Activated CD4-positive, CD25-positive, alpha-beta regulatory T cell treated with anti-CD3 and anti-CD28 coated beads, Interleukin-2, amount 50 U/mL, for 72 hours (primary cell): ENCODE results near the gene CIPC.

Source experiments
- DNase-seq: peaks from one replicate; pipeline ENCODE4 v3.0.0; 2021

Gene CIPC

GRCh38 chr14:77071938-77072388 lies 26.1 kb upstream of the CIPC start:
- no peak for DNase-seq

DNA sequence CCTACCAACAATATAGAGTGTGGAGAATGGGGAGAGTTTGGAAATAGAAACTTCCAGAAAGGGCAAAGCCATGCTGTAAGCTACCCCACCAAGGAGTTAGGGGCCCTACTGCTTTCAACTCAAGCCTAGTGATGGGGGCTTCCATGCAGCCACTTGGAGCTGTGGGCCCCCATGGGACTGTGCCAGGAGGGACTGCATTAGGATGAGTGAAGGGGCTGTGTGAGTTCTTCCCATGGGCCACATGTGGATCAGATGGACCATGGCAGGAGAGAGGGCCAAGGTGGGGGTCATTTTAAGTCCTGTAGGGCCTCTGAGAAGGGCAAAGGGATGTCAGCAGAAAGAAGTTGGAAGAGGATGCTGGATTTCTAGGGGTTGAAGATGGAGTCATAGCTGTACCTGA lies 23.1 kb upstream of the CIPC start:
- DNase-seq: no peak

DNA sequence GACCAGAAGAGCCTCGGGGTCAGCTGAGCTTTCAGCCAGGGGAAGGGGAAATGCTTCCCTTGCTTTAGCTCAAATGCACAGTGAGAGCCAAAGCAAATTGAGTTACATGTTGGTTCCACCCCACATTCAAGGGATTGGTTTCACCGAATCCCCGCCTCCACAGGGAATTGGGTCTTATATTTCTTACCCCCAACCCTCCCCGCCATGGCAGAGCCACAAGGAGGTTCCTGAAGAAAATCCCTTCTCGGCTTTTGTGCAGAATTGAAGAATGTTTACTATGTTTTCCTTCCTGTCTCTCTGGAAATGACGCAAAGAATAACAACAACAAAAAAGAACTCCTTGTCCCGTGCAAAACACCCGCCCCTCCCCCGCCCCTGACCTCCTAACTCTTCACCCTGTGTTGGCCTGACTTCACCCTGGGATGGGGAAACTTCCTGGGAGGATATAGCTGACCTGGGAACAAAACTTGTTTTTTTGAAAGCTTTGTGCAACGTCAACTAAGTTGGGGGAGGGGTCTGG lies 21.9 kb upstream of the CIPC start:
- DNase-seq: no peak

DNA sequence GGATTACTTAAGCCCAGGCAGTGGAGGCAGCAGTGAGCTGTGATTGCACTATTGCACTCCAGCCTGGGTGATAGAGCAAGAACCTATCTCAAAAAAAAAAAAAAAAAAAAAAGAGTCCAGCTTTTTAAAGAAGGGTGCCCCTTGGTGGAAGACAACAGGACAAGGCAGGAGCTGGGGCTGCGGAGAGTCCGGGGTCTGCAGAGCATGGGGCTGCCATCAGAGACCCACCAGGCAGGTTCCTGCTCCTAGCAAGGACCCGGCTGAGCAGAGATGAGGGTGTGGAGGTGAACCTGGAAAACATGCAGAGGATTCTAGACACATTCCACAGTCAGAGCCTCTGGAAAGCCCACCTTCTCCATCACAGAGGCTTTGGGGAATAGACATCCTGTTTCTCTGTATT lies 21.0 kb upstream of the CIPC start:
- no peak for DNase-seq

DNA sequence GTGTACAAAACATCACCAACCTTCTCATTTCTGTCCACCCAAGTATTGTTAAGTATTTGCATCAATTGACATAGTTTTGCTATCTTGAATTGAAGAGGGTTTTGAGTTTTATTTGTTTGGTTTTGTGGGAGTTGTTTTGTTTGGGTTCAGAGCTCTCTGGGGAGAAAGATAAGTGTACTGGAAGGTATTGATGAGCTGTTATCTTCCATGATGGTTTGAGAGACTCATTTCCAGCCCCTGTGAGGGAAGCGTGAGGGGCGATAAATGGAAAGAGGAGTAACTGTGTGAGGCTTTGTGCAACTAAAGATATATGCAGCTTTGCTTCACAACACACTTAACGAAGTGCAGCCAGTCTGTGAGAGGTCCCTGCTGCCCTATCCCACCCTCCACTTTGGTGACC lies 15.7 kb upstream of the CIPC start:
- DNase-seq: no peak

GRCh38 chr14:77083082-77083481 lies 15.0 kb upstream of the CIPC start:
- no peak for DNase-seq

DNA sequence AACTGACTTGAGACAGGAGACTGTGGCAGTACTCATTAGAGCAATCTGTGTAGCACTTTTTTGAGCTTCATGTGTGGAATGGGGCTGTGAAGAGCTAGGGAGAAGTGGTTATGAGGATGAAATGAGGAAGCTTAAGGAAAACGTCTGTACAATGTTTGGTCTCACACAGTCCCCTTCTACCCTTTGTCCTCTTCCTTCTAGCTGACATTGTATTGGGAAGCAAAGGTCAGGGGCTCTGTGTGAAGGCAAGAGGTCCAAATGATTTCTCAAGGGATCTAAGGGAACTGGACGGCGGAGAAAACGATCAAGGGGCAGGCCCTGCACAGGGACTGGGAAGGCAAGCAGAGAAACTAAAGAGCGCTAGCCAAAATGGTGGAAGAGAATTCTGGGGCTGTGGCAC lies 13.1 kb upstream of the CIPC start:
- no peak for DNase-seq

DNA sequence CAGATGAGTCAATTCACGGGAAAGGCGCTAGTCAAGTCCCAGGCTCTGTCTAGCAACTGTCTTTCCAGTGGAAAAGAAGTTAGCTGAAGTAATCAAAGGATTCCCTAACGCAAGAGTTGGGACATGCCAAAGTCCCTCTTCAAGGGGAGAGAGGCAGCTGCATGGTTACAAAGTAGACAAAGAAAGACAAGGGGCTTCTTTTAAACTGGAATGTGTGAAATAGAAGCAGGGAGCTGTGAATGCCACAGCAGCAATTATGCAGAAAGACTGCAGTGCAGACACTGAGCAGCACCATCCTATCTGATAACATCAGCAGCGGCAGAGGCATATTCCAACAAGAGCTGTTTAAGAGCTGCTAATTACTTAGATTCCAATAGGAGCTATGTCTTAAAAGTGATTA lies 12.5 kb upstream of the CIPC start:
- DNase-seq: no peak

GRCh38 chr14:77086017-77086727 lies 11.9 kb upstream of the CIPC start:
- DNase-seq: no peak

GRCh38 chr14:77086951-77087350 lies 11.1 kb upstream of the CIPC start:
- DNase-seq: no peak

DNA sequence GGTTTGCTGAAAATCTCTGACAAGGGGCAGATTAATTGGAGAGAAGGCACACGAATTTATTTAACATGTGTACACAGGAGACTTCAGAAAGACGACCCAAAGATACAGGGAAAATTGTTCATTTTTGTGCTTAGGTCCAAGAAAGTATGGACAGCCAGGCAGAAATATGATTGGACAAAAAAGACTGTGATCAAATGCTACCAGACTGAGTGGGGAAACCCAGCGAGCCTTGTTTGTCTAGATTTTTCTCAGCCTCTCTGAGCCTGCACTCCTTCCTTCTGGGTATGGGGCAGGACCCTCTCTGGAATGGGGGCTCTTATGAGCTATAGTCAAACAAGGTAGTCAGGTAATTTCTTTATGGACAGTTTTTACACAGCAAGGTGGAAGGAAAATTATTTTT lies 10.4 kb upstream of the CIPC start:
- no peak for DNase-seq

DNA sequence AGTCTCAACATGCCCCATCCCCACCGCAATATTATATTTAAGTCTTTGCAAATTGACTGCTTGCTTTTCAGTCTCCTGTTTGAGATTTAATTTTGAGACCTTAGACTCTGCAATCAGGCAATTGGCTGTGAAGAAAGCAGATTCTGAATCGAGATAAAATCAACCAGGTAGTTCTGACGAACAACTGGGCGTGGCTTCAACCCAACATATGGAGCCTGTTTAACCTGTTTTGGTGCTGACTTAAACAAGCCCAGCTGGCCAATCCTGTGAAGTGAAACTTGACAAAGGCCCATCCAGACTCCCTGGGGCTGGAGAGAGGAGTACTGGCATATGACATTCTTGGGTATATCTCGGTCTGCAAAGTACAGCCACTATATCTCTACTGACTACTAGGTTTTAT lies 9.8 kb upstream of the CIPC start:
- no peak for DNase-seq

DNA sequence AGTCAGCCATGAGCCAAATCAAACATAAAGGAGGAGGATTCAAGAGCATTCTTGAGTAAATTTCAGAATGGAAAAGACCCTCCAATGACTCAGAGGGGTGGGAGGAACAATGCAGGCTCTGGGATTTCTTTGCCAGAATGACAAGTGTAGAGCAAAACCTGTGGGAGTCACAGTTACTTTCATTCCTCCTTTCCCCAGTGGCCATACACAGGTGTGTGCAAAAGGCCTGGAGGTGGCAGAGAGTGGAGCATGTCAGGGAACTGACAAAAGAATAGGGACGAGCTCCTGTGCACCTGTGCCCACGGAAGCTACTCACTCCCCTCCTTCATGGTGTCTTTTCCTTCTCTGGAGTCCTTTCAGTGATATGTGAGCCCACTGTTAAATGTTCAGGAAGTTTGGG lies 9.4 kb upstream of the CIPC start:
- no peak for DNase-seq

DNA sequence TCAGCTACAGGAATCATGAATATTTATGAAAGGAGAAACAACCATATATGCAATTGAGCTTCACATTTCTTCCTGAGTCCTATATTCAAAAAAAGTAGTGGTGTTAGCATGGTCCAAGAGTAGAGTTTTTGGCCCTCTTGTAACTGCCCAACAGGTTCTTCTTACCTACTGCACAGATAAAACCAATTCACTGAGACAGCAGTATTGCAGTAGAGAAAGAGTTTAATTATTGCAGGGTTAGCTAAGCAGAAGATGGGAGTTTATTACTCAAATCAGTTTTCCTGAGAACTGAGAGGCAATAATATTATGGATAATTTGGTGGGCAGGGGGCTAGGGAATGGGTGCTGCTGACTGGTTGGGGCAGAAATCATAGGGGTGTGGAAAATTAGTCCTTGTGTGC lies 6.5 kb upstream of the CIPC start:
- no peak for DNase-seq

DNA sequence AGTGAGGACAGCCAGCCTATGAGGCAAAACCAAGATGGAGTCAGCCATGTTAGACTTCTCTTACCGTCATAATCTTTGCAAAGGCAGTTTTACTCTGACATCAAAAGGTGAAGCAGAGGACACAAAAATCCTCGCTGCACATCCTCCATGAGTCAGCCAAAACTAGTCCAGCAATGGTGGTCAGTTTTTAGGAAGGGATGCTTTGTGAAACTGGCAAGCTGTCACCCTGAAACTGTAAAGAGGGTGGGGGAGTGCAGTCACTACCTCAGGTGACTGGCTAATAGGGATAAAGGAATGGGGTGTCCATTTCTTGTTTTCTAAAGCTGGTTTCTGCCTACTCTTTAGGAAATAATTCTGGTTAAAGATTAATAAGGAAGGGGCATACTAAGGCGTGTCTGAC lies 5.4 kb upstream of the CIPC start:
- no peak for DNase-seq

DNA sequence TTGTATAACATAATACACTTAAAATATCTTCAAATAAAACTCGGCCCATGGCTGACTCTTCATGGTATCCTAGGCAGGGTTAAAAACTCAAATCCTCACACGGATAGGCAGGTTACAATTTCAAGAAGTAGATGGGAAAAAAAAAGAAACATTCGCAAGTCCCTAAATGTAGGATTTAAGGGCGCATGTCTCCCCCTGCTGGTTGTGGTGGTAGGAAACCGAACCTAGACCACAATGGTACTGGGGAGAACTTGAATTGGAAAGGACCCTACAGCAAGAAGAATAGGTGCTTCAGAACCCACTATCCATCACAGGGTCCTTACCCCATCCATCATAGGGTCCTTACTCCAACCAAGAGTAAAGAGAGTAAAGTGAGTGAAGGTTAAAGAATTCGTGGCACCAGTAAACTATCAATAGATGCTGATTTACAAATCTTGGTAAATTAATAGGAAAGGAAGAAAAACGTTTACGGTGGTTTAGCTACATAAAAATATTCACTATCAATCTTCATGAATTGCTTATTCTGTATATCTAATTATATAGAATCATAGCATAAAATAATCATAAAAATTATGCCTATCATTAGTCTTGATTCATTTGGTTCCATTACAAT lies 3.3 kb upstream of the CIPC start:
- DNase-seq: peak; percentile 65

DNA sequence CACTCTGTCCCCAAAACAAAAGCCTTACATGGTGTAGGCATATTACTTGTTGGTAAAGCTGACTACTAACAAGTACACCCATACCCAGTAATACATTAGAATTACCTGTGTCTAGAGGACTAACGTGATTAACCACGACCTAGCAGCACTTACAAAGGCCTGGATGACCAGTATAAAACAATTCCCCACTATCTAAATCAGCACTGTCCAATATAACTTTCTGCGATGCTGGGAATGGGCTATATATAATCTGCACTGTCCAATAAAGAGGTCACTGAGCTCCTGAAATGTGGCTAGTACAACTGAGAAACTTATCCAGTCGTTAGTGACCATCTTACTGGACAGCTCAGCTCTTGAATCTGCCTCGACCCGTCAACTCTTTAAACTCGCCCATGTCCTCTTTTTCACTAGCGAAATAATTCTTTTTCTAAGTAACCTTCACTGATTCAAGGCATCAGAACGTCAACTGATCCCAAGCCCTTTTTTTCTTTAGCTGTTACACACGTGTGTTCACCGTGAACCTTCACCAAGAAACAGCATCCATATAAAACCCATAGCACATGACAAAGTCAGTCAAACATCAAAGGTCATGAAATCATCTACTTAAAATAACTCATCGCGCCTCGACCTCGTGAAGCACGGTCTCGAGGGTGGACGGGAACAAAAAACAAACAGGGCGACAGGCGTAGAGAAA lies 905 bp upstream of the CIPC start:
- no peak for DNase-seq

- DNase-seq: no peak
Measured at GRCh38 chr14:77098529-77099353, 683 bp downstream of the CIPC start.

GRCh38 chr14:77099425-77100167 lies 1.5 kb downstream of the CIPC start:
- no peak for DNase-seq

DNA sequence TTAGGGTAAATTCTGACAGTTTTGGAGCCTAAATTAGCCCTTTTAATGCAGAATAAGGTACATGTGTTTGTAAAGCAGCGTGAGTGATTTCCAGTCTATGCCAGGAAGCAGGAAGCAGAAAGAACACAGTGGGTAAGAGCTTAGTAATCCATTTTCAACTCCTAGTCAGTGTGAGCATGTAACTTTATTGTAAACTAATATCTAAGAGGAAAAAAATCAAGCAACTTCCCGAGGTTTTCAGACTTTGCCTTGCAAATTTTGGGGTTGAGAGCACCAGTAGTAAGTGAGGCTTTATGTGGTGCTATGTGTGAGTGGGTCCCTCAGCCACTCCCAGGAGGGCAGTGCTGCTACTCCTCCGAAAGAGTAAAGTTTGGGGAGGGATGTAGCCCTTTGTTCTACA lies 2.9 kb downstream of the CIPC start:
- no peak for DNase-seq

DNA sequence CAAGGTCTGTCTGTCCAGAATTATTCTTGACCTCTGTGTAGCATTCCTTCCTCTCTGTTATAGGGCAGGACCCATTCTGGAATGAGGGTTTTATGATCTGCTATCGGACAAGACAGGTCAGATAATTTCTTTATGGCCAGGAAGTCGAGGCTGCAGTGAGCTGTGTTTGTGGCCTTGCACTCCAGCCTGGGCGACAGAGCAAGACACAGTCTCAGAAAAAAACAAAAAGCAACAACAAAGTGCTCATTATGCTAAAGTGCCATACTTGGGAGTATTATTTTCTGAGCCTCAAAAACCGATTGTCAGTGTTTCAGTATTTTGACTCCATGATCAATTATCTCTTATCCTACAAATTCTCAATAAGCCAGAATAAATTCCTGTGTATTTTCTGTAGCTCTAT lies 4.1 kb downstream of the CIPC start:
- DNase-seq: no peak

DNA sequence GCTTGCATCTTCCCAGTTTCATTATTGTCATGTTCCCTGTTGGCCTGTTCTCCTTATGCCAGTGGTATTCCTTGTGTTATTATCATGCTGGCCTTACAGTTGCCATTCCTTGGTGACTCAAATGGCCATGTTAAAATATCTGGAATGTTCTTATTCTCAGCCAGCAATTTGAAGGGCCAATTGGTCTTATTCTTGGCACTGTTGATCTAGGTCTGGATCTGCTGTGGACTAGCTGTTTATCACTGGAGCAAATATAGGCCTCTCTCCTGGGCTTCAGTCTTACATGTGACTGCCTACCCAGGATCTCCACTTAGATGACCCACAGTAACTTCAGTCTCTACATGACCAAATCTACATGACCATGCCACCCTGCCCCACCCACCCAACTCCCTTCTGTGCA lies 5.4 kb downstream of the CIPC start:
- no peak for DNase-seq

DNA sequence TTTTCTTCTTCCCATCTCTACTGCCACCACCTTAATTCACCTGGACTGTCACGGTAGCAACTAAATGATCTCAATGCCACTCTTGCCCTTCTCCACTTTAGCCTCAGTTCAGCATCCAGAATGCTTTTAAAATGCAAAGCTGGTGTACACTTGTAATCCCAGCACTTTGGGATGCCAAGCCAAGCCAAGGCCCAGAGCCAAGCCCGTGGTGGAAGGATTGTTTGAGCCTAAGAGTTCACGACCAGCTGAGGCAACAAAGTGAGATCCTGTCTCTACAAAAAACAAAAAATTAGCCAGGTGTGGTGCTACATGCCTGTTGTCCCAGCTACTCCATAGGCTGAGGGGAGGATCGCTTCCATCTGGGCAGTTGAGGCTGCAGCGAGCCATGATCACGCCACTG lies 5.9 kb downstream of the CIPC start:
- no peak for DNase-seq
